Stimulated activated naive CD8-positive, alpha-beta T cell treated with anti-CD3 and anti-CD28 coated beads, Interleukin-15, Interleukin-2, amounts not matched to agents 100 U/mL and 50 U/mL, for 24 hours (primary cell): ENCODE results near the gene CUEDC1.
"Not testable (repeated sequence)": the region's sequence is repeated elsewhere in the genome, so short reads cannot be mapped to it uniquely, and the experiment has no call there.

ENCODE experiments used
- ATAC-seq: fragments of 150-1000 bp; cut with Tn5 transposase; one replicate; pipeline ENCODE4 v1.10.0; 2021
- DNase-seq: peaks from one replicate; pipeline ENCODE4 v3.0.0; 2021

The CUEDC1 gene

DNA sequence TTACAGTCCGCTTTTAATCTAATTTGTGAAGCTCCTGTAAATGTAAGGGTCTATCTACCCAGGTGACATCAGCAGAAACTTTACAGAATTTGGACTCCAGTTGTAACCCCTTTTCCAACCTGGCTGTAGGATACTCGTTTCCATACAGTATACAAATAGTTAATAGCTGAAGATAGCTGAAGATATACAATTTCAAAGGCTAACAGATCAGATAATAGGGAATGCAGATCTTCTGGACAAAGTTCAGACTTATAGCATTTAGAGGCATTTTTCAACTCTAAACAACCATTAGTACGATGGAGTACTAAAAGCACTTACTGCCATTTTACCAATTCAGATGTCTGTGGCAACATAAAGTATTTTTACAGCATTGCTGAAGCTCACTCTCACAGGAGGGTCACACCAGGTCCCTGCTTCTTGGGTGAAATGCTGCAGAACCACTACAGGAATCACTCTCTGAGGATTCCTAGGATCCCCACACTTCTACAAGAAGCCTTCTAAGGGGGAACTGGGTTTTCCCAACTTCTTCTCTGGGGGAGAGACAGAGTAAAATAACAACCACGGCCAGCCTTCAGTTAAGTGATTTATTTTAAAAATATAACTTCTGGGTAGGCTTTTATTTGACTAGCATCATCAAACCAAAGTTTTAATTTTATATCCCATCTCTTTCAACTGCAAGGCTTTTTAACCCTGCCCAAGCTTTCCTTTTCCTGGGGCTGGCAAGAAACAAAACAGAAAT is 29.9 kb upstream of the CUEDC1 start:
- no peak for DNase-seq
- no peak for ATAC-seq

DNA sequence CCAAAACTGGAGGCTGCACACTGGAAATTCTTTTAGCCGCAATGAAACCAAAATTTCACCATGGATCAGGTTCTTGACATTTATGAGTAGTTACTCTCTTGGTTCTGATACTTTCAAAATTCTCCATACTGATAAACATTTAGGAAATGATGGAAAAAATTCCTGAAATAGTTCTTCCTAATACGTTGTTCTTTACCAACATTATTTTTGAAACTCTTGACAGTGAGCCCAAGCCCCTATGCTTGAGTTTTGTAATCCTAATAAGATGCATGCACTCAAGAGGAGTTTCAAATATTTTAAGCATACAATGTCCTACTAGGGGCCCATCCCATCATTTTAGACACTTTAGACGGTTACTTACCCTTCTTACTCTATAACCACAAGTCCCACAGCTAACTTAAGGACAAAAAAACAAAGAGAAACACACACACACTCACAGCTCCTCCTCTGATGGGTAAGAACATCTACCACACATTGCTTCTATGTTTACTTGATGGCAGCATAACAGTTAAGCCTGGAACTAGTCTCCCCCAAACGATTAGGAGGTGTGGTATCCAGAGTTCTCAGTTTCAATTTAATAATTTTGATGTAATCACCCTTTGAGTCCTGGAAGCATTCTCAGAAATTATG is 29.2 kb upstream of the CUEDC1 start:
- ATAC-seq: no peak
- DNase-seq: no peak

DNA sequence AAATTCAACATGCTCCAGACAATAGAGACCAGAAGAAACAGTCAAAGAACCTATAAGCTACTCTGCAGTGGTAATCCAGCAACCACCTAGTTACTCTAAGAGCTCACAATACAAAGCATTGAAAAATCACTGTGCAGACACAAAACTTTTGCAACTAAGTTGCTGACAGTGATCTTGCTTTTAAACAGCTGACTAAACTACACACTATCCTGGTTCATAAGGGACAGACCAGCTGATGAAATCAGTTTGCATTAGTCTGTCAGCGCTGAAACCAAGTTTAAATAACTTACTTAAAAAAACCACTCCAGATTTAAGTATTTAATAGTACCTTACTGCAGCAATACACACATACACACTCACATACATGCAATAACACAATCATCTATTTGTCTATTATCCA is 28.2 kb upstream of the CUEDC1 start:
- no peak for ATAC-seq

DNA sequence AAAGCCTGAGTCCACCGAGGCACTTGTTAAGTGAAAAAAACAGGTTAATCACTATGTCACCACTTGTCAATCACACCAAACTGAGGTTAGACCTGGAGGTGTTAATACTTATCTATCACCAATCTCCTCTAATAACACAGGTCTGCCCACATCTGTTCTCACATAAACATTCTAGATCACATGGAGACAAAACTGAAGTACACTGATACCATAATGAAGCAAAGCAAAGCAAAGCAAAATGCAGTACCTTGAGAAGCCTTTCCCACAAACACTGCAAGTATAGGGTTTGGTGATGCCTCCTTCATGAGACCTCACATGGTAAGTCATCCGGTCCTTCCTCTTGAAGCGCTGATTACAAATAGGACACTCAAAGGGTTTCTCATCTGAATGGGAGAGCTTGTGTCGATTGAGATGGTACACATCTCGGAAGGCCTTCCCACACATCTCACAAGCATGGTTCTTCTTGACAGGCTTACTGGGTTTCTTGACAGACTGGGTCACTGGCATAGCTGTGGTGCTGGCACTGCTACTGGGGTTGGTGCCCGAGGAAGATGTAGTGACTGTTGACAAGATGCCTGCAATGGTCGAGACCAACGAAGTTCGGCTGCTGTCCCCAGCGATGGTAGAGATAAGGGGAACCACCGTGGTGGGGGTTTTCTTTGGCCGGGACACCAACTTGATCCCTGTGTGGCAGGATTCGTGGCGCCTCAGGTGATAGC is 27.4 kb upstream of the CUEDC1 start:
- ATAC-seq (no peak), DNase-seq (no peak)

More for the DNA sequence above, 28.2 kb upstream of the CUEDC1 start:
- DNase-seq: no peak

DNA sequence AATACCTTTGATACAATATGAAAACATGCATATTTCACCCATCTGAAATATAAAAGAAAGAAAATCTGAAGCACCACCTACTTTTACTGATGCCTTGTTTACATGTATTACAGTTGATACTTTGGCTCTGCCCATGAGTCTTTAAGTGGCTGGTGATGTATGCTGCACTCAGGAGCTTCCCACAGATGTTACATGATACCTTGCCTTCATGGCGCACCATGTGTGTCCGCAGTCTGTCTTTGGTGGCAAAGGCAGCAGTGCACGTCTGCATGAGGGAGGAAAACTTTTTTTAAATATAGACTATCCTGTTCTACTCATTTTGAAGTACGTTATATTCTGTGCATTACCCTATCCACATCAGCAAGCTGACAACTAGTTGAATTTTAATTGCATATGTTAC is 25.3 kb upstream of the CUEDC1 start:
- DNase-seq: no peak
- no peak for ATAC-seq

DNA sequence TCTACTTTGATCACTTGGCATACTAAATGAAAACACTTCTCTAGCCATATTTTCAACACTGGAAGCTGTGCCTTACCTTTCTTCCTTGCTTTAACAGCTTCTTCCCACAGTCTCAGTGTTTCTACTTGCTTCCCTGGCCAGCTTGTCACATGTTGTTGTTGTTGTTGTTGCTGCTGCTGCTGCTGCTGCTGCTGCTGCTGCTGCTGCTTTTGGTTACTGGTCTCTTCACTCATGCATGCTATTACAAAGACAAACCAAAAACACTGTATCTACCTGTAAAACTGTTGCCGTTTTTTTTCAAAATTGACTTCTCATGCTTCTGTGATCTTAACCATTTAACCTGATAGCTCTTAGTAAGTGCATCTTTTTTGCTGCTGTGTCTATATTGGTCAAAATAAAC is 23.9 kb upstream of the CUEDC1 start:
- ATAC-seq: no peak
- DNase-seq: no peak

DNA sequence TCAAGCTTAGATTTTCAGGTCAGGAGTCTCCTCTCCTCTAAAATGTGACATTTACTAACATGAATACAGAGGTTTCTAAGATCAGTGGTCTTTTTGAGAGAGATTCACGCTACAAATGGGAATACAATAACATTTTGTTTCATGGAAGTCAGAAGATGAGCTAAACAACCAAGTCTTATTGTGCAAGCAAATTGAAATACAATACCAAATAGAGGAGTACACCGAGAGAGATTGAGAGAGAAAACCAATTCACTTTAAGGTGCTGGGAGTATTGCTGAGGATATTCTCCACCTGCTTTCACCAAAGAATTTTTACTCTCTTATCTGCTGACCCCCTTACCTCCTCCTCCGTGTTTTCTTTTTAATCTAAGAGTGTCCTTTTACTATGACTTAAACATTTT is 21.4 kb upstream of the CUEDC1 start:
- ATAC-seq (no peak), DNase-seq (no peak)

DNA sequence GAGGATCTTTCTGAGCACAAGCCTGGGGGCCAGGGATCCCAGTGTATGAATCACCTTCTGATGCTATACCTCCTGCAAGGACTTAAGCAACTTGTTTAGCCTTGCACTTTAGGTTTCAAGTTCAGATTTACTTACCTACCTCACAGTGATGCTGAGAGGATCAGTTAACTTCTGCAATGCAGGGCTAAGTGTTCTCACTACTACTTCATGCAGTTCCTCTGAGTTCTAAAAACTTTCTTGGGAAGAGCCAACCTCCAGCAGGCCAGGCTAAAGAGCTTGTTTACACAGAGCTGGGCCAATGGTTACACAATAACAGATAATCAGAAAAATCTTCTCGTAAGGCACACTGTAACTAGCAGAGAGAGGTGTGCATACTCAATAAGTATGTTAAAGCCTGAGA is 19.8 kb upstream of the CUEDC1 start:
- ATAC-seq (no peak), DNase-seq (no peak)

DNA sequence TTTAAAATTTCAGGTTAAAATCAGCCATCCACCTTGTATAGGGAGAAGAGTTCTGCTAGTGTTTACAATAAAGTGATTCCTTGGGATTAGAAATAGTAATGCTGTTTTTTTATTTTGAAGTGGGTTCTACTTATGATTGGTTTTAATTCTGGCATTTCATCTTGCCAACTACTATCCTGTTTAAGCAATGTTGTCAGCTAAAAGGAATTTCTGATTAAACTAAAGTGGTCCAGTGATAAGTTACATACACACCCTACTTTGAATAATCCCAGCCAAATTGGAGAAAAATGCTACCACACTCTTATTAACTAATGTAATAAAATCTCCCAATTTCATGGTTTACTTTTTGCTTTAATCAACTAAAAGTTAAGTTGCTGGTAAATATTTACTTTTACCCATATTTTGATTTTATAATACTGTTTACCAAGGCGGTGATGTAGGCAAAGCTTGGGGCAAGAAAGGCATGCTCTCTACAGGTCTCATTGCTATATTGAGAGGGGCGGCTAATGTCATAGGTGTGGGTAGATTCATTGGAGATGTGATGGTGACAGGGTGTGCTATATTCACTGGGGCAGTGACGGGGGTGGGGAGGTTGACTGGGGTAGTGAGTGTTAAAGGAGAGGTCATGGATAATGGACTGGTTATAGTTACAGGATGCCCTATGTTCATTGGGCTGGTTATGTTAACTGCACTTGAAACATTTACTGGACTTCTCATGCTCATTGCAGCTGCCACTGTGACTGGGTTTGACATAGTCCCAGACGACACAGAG is 19.0 kb upstream of the CUEDC1 start:
- ATAC-seq, DNase-seq: not testable (repeated sequence)

DNA sequence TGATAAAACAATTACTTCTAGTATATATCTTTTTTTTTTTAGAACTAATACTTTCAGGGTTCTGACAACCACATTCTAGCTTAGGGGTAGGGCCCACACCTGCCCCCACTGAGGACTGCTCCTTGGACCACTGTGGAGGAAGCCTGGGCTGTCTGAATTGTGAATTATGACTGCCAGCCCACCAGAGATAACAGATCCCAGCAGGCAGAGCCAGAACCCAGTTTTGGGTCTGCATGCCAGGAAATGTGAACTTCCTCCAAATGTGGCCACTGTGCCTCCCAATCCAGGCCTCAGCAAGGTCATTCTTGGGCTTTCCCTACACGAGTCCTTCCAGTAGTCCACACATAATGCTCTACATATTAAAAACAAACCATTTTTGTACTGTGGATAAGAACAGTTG is 16.9 kb upstream of the CUEDC1 start:
- DNase-seq: no peak
- ATAC-seq: no peak

DNA sequence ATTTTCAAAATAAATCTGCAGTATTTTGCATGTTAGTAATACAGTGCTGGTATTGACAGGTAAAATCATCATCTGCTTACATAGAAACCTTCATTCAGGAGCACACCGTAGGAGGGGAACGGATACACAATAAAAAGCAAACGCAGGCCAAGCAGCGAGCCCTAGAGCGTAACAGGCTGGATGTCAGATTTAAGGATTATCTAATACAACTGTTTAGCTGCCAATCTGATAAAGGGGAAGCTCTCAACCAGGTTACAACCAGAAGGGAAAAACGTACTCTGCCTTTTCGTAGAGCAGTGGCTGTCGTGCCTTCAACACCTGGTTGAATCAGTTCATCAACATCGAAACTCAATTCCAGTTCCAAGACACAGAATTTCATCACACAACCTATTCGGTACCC is 16.4 kb upstream of the CUEDC1 start:
- ATAC-seq (no peak), DNase-seq (no peak)

DNA sequence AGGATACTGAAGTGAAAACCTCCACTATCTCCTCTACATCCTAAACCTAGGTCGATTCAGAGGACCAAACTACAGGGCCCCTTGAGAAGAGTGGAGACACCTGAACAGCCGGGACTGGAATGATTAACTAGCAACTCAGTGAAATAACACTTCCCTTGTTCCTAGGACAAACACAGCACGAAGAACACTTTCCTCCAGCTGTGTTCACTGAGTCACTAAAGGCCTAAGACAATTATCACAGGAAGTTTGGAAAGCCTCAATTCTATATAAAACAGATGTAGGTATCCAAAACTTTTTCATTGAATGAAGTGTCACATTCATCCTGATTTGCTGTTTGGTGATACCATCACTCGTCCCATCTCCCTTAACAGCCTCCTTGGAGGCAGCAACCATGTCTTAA is 15.5 kb upstream of the CUEDC1 start:
- DNase-seq (no peak), ATAC-seq (no peak)

DNA sequence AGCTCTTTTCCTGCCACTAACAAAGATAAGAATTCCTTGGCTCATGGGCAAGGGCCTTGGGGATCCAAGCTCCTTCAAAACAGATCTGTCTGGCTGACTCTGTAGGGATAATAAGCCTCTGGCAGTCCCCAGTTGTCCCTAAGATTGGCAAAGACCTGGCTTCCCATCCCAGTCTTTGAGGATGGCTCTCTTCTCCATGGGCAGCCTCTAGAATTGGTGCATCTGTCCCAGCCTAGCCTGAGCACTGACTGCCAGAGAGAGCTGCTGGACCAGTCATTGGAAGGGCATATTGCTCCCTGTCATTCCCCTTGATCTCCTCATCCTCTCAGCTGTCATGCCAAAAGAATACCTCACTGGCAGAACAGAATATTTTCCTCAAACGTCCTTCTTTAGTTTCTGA is 13.2 kb upstream of the CUEDC1 start:
- no peak for ATAC-seq
- no peak for DNase-seq

DNA sequence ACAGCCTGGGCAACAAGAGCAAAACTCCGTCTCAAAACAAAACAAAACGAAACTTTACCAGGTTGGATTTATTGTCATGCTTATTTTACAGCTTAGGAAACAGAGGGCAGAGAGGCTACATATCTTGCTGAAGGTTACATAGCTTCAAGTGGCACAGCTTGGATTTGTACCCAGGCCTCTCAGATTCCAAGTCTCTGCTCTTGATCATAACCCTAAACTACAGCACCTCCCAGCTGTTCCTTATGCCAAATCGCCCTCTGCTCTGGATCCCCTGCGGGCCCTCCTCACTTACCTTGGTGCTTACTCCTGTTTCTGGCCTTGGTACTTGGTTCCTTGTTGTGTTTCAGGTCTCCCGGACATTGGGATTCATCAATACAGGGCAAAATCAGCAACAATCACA is 11.7 kb upstream of the CUEDC1 start:
- ATAC-seq (no peak), DNase-seq (no peak)

DNA sequence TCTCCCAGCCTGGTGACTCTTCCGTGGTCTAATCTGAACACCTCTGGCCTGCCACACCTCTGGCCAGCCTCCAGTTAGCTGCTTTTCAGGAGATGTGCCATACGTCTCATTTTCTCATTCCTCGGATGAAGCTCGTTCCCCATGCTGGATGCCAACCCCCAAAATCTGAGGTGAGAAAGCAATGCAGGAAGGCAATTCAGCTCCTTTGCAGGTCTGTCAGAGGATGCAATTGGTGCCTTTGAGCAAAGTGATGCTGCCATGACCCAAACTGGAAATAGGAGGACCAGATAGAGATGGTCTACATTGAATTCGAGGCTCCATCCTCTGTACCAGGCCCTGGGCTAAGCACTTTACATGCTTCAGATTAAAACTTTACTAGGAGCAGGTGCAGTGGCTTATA is 11.0 kb upstream of the CUEDC1 start:
- ATAC-seq: no peak

DNA sequence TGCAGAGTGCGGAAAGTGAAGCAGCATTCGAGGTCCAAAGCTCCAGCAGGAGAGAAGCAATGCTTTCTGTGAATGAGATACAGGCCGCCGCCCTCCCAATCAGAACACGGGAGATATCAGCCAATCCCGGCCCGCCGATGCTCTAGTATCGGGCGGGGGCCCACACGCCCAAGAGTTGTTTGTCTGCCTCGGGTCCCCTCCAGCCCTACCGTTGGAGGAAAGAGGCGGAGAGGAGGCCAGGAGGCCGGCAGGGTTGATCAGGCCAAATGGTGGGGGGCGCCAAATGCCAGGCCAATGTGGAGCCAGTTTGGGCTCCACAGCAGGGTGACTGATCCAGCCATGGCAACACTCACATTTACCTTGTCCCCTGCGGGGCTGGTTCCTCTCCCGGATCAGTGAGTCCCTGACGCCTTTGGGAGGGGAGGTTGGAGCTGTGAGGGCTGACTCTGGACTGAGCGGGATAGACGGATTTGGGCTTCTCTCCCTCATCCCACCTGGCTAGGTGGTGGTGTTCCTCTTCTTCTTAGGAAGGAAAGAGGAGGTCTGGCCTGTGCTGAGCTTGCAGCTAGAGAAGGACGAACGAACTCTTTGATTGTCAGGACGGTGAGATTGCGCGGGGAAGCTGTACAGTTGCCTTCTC is 10.4 kb upstream of the CUEDC1 start:
- DNase-seq: no peak
- no peak for ATAC-seq

More for the DNA sequence above, 11.0 kb upstream of the CUEDC1 start:
- no peak for DNase-seq

DNA sequence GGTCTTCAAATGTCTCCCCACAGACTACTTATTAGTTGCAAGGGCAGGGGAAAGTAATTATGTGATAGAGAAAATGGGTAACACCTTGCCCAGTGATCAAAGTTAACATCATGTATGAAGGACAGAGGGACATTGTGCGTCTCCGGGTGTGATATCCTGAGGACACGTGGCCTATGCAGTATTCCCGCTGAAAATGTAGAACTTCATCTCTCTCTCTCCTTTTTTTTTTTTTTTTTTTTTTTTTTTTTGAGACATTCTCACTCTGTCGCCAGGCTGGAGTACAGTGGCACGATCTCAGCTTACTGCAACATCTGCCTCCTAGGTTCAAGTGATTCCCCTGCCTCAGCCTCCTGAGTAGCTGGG is 7.9 kb upstream of the CUEDC1 start:
- ATAC-seq: no peak
- no peak for DNase-seq

DNA sequence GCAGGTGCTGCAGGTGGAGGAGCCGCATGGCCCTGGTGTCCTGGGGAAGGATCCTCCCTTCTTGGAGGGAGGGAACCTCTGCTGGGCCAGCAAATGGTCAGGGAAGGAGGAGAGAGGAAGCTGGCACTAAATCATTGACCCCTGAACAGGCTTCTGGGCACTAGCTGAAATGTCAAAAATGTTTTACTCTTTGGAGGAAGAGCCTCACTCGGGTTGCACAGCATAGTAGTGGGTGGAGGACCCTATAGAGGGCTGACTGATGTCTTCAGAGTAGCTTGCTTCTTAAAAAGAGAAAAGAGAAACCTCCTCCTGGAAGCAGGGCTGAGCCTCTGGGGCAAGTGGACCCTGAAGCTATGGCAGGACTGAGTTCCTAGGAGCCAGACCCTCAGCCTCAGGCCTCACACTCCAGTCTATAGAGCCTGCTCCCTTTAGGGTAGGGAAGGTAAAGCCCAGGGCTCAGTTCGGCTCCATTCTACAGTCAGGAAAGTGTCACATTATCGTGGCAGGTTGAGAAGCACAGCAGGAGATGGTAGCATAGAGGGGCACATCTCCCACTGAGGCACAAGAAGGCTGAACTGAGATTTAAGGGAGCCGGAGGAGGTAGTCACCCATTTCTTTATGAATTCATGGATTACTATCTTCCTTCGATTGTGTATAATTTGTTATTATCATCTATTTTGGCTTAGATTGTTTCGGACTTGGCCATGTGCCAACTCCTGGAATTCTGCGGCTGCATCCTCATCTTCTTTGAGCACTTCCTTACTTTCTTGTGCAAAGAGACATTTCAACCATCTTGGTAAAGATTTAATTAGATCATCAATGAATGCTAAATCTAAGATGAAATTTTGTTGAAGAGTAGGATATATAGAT is 7.3 kb upstream of the CUEDC1 start:
- no peak for DNase-seq
- ATAC-seq: no peak

DNA sequence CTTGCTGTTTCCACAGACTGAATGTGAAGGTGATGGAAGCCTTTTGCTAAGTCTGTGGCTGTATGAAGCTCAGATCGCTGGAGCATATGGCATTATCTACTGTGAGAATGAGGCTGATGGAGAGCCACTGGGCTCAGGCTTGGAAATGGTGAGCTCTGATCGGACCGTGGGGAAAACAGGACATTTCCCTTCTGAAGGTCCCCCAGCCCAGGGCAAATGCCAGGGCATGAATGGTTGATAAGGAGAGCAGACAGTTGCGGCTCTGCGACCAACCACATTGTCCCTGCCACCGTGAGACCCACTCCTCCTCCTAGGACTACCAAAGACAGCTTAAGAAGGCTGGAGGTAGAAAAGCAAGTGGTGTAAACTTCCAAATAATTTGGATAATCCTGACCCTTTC is 4.7 kb upstream of the CUEDC1 start:
- DNase-seq (no peak), ATAC-seq (no peak)

DNA sequence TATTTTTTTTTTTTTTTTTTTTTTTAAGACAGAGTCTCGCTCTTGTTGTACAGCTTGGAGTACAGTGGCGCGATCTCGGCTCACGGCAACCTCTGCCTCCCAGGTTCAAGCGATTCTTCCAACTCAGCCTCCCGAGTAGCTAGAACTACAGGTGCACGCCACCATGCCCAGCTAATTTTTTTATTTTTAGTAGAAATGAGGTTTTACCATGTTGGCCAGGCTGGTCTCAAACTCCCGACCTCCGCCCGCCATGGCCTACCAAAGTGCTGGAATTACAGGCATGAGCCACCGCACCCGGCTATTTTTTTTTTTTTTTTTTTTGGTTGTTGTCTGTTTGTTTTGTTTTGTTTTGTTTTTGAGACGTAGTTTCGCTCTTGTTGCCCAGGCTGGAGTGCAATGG is 3.2 kb upstream of the CUEDC1 start:
- not testable (repeated sequence) for ATAC-seq

DNA sequence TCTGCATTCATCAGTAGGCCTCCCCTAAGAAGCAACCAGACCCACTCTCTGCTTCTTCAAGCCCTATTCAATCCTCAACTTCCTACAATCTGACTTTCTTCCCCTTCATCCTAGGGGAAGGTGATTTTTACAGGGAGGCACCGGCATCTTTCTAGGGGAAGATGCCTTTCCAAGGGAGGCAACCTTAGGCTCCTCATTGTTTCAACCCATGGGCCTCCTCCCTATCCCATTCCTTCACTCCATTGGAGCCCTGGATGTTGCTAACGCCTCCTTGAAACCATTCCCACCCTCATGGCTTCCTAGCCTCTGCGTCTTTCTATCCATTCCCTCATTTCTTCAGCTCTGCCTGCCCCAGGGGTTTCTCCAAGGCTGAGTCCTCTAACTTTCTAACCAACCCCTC is 2.7 kb upstream of the CUEDC1 start:
- ATAC-seq (no peak), DNase-seq (no peak)

More for the DNA sequence above, 3.2 kb upstream of the CUEDC1 start:
- not testable (repeated sequence) for DNase-seq
